DMS114 treated with DMSO at 0.1 percent for 48 hours (cell line): ENCODE results near the gene HPCAL1.

Source experiments
- DNase-seq: peaks from one replicate; lab custom pipeline; 2025; ENCODE audit not compliant: unreplicated experiment; lab: John Stamatoyannopoulos, UW

The HPCAL1 gene

DNA sequence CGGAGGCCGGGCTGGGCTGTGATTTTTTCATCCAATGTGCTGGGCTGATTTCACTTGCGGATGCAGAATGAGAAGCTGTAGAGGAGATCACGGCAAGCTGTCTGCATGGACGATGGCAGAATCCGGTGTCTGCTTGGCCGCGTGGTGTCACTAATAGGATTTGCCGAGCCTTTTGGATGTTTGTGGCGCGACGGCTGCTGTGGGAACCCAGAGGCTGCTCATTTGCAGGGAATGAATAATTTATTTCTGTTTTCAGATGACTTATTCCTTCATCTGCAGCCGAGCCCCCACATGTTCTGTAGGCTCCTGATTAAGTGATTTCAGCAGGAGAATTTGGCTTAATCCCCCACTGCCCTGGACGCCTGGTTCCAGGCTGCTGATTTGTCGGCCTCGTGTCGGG, 82.8 kb downstream of the HPCAL1 start:
- DNase-seq: no peak

- DNase-seq: no peak
These were observed 83.4 kb downstream of the HPCAL1 start for GRCh38 chr2:10385933-10386773.

GRCh38 chr2:10387033-10387432, 84.3 kb downstream of the HPCAL1 start:
- DNase-seq: no peak

GRCh38 chr2:10388954-10389560, 86.4 kb downstream of the HPCAL1 start:
- DNase-seq: no peak

DNA sequence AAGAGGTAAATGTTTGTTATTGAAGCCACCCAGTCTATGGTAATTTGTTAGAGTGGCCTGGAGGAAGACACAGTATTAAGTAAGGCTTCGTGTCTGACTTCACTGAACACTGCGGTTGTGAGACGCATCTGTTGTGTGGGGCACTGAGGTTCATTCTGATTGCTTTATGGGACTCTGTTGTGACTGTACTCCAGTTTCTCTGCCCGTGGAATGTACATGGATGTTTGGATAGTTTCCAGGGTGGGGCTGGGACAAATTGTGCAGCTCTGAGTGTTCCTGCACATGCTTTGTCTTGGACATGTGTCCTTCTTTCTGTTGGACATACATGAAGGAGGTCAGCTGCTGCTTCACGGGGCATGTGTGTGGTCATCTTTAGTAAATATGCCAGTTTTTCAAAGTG, 86.9 kb downstream of the HPCAL1 start:
- DNase-seq: no peak

- no peak for DNase-seq
These were observed 87.7 kb downstream of the HPCAL1 start for GRCh38 chr2:10390369-10390801.

DNA sequence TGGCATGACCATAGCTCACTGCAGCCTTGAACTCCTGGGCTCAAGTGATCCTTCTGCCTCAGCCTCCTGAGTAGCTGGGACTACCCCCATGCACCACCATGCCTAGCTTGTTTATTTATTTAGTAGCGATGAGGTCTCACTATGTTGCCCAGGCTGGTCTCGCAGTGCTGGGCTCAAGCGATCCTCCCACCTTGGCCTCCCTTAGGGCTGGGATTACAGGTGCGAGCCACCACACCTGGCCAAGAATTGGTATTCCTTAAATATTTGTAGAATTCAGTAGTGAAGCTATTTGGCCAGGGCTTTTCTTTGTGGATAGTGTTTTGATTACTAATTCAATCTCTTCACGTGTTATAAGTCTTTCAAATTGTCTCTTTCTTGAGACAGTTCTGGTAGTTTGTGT, 89.4 kb downstream of the HPCAL1 start:
- DNase-seq: no peak

DNA sequence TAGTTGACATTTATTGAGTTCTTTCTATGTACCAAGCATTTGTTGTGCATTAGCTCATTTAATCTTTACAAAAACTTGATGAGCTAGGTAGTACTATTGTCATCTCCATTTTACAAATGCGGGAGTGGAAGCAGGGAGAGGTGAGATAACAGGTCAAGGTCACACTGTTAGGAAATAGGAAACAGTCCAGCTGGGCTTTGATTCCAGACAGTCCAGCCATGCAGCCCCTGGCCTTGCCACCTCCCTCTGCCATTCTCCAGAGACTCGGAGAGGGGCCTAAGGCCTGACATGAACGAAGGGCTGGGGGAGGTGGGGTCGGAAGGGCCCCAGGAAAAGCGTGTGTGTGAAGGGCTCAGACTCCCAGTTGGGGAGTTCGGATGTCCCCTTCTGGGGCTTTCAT, 89.8 kb downstream of the HPCAL1 start:
- DNase-seq: no peak

GRCh38 chr2:10392951-10393639, 90.4 kb downstream of the HPCAL1 start:
- DNase-seq: no peak

- no peak for DNase-seq
These were observed 90.9 kb downstream of the HPCAL1 start for GRCh38 chr2:10393640-10393982.

DNA sequence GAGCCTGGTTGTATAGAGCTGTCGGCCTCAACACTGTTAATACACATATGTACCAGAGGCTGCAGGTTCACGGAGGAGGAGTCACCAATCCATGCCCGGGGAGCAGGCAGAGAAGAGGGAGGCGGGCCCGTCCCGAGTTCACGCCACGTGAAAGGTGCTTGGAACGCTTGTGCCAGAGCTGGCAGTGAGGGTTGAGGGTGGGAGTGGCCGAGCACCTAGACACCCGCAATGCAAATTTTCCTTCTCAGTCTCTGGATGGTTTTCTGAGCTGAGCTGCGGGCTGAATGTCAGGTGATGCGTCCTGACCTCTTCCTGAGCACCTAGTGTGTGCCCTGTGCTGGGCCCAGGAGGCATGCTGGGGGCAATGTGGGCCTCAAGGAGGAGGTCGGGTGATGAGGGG, 93.2 kb downstream of the HPCAL1 start:
- no peak for DNase-seq

- DNase-seq: no peak
These were observed 93.8 kb downstream of the HPCAL1 start for GRCh38 chr2:10396464-10396863.

- no peak for DNase-seq
These were observed 94.7 kb downstream of the HPCAL1 start for GRCh38 chr2:10397297-10397875.

- no peak for DNase-seq
These were observed 95.2 kb downstream of the HPCAL1 start for GRCh38 chr2:10397878-10398277.

GRCh38 chr2:10398496-10398895, 95.8 kb downstream of the HPCAL1 start:
- no peak for DNase-seq

DNA sequence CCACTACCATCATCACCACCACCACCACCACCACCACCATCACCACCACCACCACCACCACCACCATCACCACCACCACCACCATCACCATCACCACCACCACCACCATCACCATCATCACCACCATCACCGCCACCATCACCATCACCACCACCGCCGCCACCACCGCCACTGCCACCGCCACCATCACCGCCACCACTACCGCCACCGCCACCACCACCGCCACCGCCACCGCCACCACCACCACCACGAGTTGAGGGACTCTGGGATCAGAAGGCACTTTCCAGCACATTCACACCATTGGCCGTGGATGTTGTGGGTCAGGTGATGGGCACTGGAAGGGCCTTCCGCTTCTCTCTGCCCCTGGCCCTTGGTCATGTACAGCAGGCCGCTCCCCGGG, 96.7 kb downstream of the HPCAL1 start:
- no peak for DNase-seq

DNA sequence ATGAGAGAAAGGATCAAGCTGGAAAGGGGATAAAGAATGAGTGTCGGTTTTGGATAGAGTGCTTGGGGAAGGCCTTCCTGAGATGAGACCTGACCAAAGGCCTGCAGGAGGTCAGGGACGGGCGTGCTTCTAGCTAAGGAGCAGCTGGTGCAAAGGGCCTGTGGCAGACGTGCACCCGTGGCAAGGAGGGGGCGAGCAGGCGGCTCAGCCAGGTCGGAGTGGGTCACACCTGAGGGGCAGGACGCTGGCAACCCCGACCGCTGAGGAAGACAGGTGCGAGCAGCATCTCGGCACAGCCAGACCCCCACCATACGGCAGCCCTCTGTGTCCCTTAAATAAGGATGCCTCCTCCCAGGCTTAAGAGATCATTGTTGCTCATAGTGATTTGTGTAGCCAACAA, 97.3 kb downstream of the HPCAL1 start:
- DNase-seq: no peak

- no peak for DNase-seq
These were observed 97.9 kb downstream of the HPCAL1 start for GRCh38 chr2:10400568-10400977.

GRCh38 chr2:10400978-10401951, 98.6 kb downstream of the HPCAL1 start:
- no peak for DNase-seq

GRCh38 chr2:10402062-10402585, 99.4 kb downstream of the HPCAL1 start:
- DNase-seq: no peak
